HepG2 (cell line): ENCODE results near the gene HES7. TPM values are rescaled to one million over a fixed set of nuclear protein-coding genes. Genes with fewer than 3 reads are reported as not detected.

Experiments used
- ADNP ChIP-seq: sonication (generic); formaldehyde crosslinking; IDR thresholded peaks from 2 replicates; pipeline ENCODE4 v1.4.0; 2020; ENCODE audit warnings: missing genetic modification reagents
- CEBPB ChIP-seq: IDR thresholded peaks from 2 replicates; pipeline ENCODE4 v1.6.1; 2011; ENCODE audit warnings: low read depth, low read length, improper control_type of control experiment, borderline replicate concordance
- CREB1 ChIP-seq, 2 experiments: fragments of 450-650 bp in 1 of 2; IDR thresholded peaks; 2 replicates each; pipeline ENCODE4 v1.6.1; 2016 to 2017; ENCODE audit warnings: control low read depth in 1 of 2, mild to moderate bottlenecking in 1 of 2, missing compliant biosample characterization in 1 of 2, missing genetic modification characterization in 1 of 2
- DNMT3B ChIP-seq: conservative IDR thresholded peaks from 2 replicates; pipeline ENCODE4 v1.6.1; 2016; ENCODE audit warnings: missing biosample characterization, control low read depth
- EED ChIP-seq: sonication (generic); formaldehyde crosslinking; IDR thresholded peaks from 2 replicates; pipeline ENCODE4 v1.5.0; 2020; ENCODE audit warnings: mild to moderate bottlenecking, missing genetic modification reagents
- ETV6 ChIP-seq: sonication (generic); formaldehyde crosslinking; conservative IDR thresholded peaks from 2 replicates; pipeline ENCODE4 v1.4.0; 2020; ENCODE audit warnings: missing genetic modification reagents
- HMG20A ChIP-seq: IDR thresholded peaks from 2 replicates; pipeline ENCODE4 v1.6.1; 2016; ENCODE audit warnings: borderline replicate concordance
- KLF11 ChIP-seq: IDR thresholded peaks from 2 replicates; pipeline ENCODE4 v1.6.1; 2016; ENCODE audit warnings: missing compliant biosample characterization
- MXD3 ChIP-seq: IDR thresholded peaks from 2 replicates; pipeline ENCODE4 v1.6.1; 2016; ENCODE audit warnings: mild to moderate bottlenecking, missing biosample characterization, missing genetic modification reagents
- PBX2 ChIP-seq: IDR thresholded peaks from 2 replicates; pipeline ENCODE4 v1.6.1; 2016; ENCODE audit warnings: control low read depth
- RFXAP ChIP-seq: sonication (generic); formaldehyde crosslinking; IDR thresholded peaks from 2 replicates; pipeline ENCODE4 v1.4.0; 2020; ENCODE audit warnings: missing genetic modification reagents, borderline replicate concordance
- ZBTB42 ChIP-seq: sonication (generic); formaldehyde crosslinking; IDR thresholded peaks from 2 replicates; pipeline ENCODE4 v1.5.0; 2020; ENCODE audit warnings: mild to moderate bottlenecking, missing genetic modification reagents
- ZNF121 ChIP-seq: sonication (generic); formaldehyde crosslinking; IDR thresholded peaks from 2 replicates; pipeline ENCODE4 v1.5.0; 2020; ENCODE audit warnings: mild to moderate bottlenecking, missing genetic modification reagents
- ZNF687 ChIP-seq: sonication (generic); formaldehyde crosslinking; IDR thresholded peaks from 2 replicates; pipeline ENCODE4 v1.5.1; 2020; ENCODE audit warnings: mild to moderate bottlenecking, missing genetic modification reagents, moderate library complexity
- ZNF691 ChIP-seq: sonication (generic); formaldehyde crosslinking; IDR thresholded peaks from 2 replicates; pipeline ENCODE4 v1.4.0; 2020; ENCODE audit warnings: missing genetic modification reagents, low read depth, mild to moderate bottlenecking, borderline replicate concordance
- ZNF7 ChIP-seq: IDR thresholded peaks from 2 replicates; pipeline ENCODE4 v1.6.1; 2016; ENCODE audit warnings: missing biosample characterization, missing genetic modification reagents
- ZNF724P ChIP-seq: sonication (generic); formaldehyde crosslinking; IDR thresholded peaks from 2 replicates; pipeline ENCODE4 v1.8.0; 2022; ENCODE audit warnings: missing genetic modification reagents, borderline replicate concordance
- ZNF800 ChIP-seq: sonication (generic); formaldehyde crosslinking; IDR thresholded peaks from 2 replicates; pipeline ENCODE4 v1.4.0; 2020; ENCODE audit warnings: missing genetic modification reagents
- ZNF891 ChIP-seq: sonication (generic); formaldehyde crosslinking; IDR thresholded peaks from 2 replicates; pipeline ENCODE4 v1.5.0; 2020; ENCODE audit warnings: mild to moderate bottlenecking, missing genetic modification reagents
- polyA plus RNA-seq, 8 experiments: library from polyadenylated mRNA; depleted of rRNA in 3 of 8; stranded (reverse) in 7 of 8; unstranded in 1 of 8; fragments of >200 nt; fragmentation: Illumina TruSeq in 4 of 8; extraction: Trizol in 4 of 8; gene quantifications; 2 replicates each; pipeline versions ENCODE4 v1.2.1 to v1.2.3, GENCODE V29; 2011 to 2016; ENCODE audit warnings: low read depth in 4 of 8, missing spikeins in 1 of 8, mixed read lengths in 1 of 8; ENCODE audit not compliant: insufficient read depth in 1 of 8
- total RNA-seq, 5 experiments: library from RNA; depleted of rRNA; stranded (reverse); fragments of >200 nt; fragmentation: Illumina TruSeq; extraction: Trizol; gene quantifications; 2 replicates each; pipeline ENCODE4 v1.2.3, GENCODE V29; 2016; ENCODE audit warnings: low read depth in 1 of 5

The HES7 gene
- total and polyA plus RNA-seq, 2 of the 13 experiments (the other 11 are each of a cell fraction or from before 2014, with no cell fraction given) = not detected

GRCh38 chr17:8163978-8164814 is 40.3 kb upstream of the HES7 start (continued):
- TF ChIP-seq PBX2 (CRISPR knock-in tag) (no peak), RFXAP (CRISPR knock-in tag) (no peak), ZBTB42 (CRISPR knock-in tag) (no peak), KLF11 (CRISPR knock-in tag) (no peak), ZNF891 (CRISPR knock-in tag) (no peak), ZNF691 (no peak), CREB1 (IDR thresholded peaks at IDR 0.05) (no peak), CREB1 (CRISPR knock-in tag; IDR thresholded peaks at IDR 0.05) (no peak), HMG20A (CRISPR knock-in tag) (no peak; the same call in 1 of the 2 replicates), MXD3 (CRISPR knock-in tag) (no peak; the same call in 1 of the 2 replicates), ZNF7 (CRISPR knock-in tag) (no peak), ZNF687 (CRISPR knock-in tag) (peak; percentile 41; the same call in 1 of the 2 replicates), ADNP (no peak), ZNF724P (CRISPR knock-in tag) (no peak), ETV6 (CRISPR knock-in tag) (no peak), DNMT3B (peak; percentile 55; the same call in 1 of the 2 replicates), ZNF800 (CRISPR knock-in tag) (no peak), EED (CRISPR knock-in tag) (no peak), ZNF121 (no peak), CEBPB (no peak)
